Measurements from ENCODE around the gene TBCD. TPM values are rescaled to one million over a fixed set of nuclear protein-coding genes. Genes with fewer than 3 reads are reported as not detected.

Gene TBCD
- total and polyA plus RNA-seq, 2 donors = 140 to 292 TPM

DNA sequence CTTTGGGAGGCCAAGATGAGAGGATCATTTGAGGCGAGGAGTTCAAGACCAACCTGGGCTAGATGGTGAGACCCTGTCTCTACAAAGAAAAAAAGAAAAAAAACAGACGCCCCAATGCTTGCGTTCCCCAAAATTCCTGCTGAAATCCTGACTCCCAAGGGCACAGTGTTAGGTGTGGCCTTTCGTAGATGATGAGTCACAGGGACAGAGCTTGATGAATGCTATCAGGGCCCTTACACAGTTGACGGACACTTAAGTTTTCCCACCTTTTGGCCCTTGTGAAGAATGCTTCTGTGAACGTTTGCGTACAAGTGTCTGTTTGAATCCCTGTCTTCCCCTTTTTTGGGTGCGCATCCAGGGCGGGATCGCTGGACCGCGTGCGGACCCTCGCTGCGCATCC lies 104.5 kb downstream of the TBCD start:
- H3K27ac ChIP-seq (ENCODE audit: low read depth in 1 of 2, low read length in 1 of 2) = no peak overlapping the region

GRCh38 chr17:82858376-82859126 lies 106.7 kb downstream of the TBCD start:
- Histone ChIP-seq H3K4me1 (ENCODE audit: control insufficient read depth in 2 of 2, insufficient read depth in 2 of 2, low read length in 2 of 2) (peaks cover 24 to 49% of the 10 kb centered on the region in 2 donors), H3K9me3 (ENCODE audit: control insufficient read depth in 2 of 2, insufficient read depth in 1 of 2, low read length in 1 of 2) (no peaks in the 10 kb centered on the region), H3K4me3 (ENCODE audit: low read length in 2 of 2) (no peak overlapping the region), H3K36me3 (ENCODE audit: control insufficient read depth in 2 of 2, insufficient read depth in 2 of 2, low read length in 1 of 2) (peaks cover 7 to 9% of the 10 kb centered on the region in 2 donors), H3K27me3 (ENCODE audit: control insufficient read depth in 2 of 2, insufficient read depth in 1 of 2, low read length in 1 of 2) (peaks cover 0 to 5% of the 10 kb centered on the region in 2 donors), H3K27ac (ENCODE audit: low read depth in 1 of 2, low read length in 1 of 2) (peak overlapping the region; percentile 5 to 76)
- no peak for DNase-seq (ENCODE audit: low read depth in 6 of 9, low spot score in 9 of 9)
- WGBS = 89% methylated on average over 28 of the region's 28 CpGs

More for the DNA sequence above, 104.5 kb downstream of the TBCD start:
- WGBS = 92% methylated on average over 15 of the region's 15 CpGs
- no peak for DNase-seq (ENCODE audit: low read depth in 6 of 9, low spot score in 9 of 9)
- H3K4me3 ChIP-seq (ENCODE audit: low read length in 2 of 2) = no peak overlapping the region
- peaks cover 7 to 8% of the 10 kb centered on the region in 2 donors for H3K36me3 ChIP-seq (ENCODE audit: control insufficient read depth in 2 of 2, insufficient read depth in 2 of 2, low read length in 1 of 2)
- H3K9me3 ChIP-seq (ENCODE audit: control insufficient read depth in 2 of 2, insufficient read depth in 1 of 2, low read length in 1 of 2) = no peaks in the 10 kb centered on the region
- peaks cover 13 to 32% of the 10 kb centered on the region in 2 donors for H3K4me1 ChIP-seq (ENCODE audit: control insufficient read depth in 2 of 2, insufficient read depth in 2 of 2, low read length in 2 of 2)
- no peaks in the 10 kb centered on the region for H3K27me3 ChIP-seq (ENCODE audit: control insufficient read depth in 2 of 2, insufficient read depth in 1 of 2, low read length in 1 of 2)

- peak overlapping the region; percentile 5 to 11 for H3K4me3 ChIP-seq (ENCODE audit: low read length in 2 of 2)
- DNase-seq (ENCODE audit: low read depth in 6 of 9, low spot score in 9 of 9) = peak in 2 of 9 donors; percentile 64 to 84
- H3K4me1 ChIP-seq (ENCODE audit: control insufficient read depth in 2 of 2, insufficient read depth in 2 of 2, low read length in 2 of 2) = peaks cover 33 to 61% of the 10 kb centered on the region in 2 donors
- H3K9me3 ChIP-seq (ENCODE audit: control insufficient read depth in 2 of 2, insufficient read depth in 1 of 2, low read length in 1 of 2) = peaks cover 0 to under 1% of the 10 kb centered on the region in 2 donors
- H3K27me3 ChIP-seq (ENCODE audit: control insufficient read depth in 2 of 2, insufficient read depth in 1 of 2, low read length in 1 of 2) = peaks cover 0 to 5% of the 10 kb centered on the region in 2 donors
- peak overlapping the region; percentile 71 to 76 for H3K27ac ChIP-seq (ENCODE audit: low read depth in 1 of 2, low read length in 1 of 2)
- H3K36me3 ChIP-seq (ENCODE audit: control insufficient read depth in 2 of 2, insufficient read depth in 2 of 2, low read length in 1 of 2) = peaks cover 5 to 7% of the 10 kb centered on the region in 2 donors
- 36% methylated on average over 23 of the region's 23 CpGs for WGBS
Observed at GRCh38 chr17:82859431-82860403, 107.9 kb downstream of the TBCD start.

DNA sequence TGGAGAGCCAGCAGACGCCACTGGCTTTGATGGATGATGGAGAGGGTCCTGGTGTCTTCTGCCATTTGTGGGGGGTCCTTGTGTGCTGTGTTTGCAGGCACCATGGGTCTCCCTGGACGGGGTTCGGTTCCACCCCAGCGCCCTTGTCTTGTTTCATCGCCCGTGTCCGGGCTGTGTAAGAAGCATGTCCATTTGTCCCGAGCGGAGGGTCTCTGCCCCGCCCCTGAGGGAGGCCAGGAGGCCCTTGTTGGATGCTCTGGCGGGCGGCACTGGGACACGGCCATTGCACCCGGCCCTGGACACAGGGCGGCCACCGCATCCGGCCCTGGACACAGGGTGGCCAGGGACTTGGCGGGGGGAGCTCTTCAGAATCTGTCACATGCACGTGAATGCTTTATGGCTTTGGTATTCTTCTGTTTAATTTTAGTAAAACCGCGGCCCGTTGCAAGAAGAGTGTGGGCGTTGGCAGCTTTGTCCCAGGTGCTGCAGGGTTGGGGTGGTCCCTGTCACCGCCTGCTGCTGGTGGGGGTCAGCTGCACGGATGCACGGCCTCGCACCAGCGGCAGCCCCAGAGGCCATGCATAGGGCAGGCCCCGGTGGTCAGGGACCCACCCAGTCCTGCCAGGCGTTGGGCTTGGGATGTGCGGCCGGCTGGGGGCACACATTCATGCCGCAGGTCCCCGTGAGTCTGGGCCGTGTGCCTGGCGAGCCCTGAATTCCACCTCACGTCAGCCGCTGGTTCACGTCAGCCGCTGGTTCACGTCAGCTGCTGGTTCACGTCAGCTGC lies 108.9 kb downstream of the TBCD start:
- Histone ChIP-seq H3K36me3 (ENCODE audit: control insufficient read depth in 2 of 2, insufficient read depth in 2 of 2, low read length in 1 of 2) (peaks cover 2 to 3% of the 10 kb centered on the region in 2 donors), H3K4me1 (ENCODE audit: control insufficient read depth in 2 of 2, insufficient read depth in 2 of 2, low read length in 2 of 2) (peaks cover 44 to 72% of the 10 kb centered on the region in 2 donors), H3K27me3 (ENCODE audit: control insufficient read depth in 2 of 2, insufficient read depth in 1 of 2, low read length in 1 of 2) (peaks cover 0 to 5% of the 10 kb centered on the region in 2 donors), H3K4me3 (ENCODE audit: low read length in 2 of 2) (peak overlapping the region in 1 of 2 donors; percentile 11), H3K9me3 (ENCODE audit: control insufficient read depth in 2 of 2, insufficient read depth in 1 of 2, low read length in 1 of 2) (peaks cover 0 to 8% of the 10 kb centered on the region in 2 donors), H3K27ac (ENCODE audit: low read depth in 1 of 2, low read length in 1 of 2) (no peak overlapping the region)
- DNase-seq (ENCODE audit: low read depth in 6 of 9, low spot score in 9 of 9) = no peak
- 89% methylated on average over 42 of the region's 42 CpGs for WGBS

DNA sequence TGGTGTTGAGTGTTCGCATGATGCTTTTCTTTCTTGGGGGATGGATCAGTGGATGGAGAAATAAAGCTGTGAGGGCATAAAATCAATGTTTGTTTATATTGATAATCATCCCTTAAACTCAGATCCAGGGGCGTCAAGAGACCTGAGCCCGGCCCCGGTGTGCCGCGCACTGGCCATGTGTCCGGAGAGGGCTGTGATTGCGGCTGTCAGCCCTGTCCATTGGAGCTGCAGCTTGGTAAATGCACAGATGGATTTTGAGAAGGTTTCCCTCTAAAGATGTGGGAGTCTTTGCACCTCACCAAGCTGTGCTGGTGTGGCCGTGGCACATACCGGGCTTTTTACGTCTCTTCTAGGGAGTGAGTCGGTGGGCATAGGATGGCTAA lies 109.5 kb downstream of the TBCD start:
- WGBS = 97% methylated on average over 12 of the region's 12 CpGs
- Histone ChIP-seq H3K27ac (ENCODE audit: low read depth in 1 of 2, low read length in 1 of 2) (no peak overlapping the region), H3K4me1 (ENCODE audit: control insufficient read depth in 2 of 2, insufficient read depth in 2 of 2, low read length in 2 of 2) (peaks cover 50 to 78% of the 10 kb centered on the region in 2 donors), H3K36me3 (ENCODE audit: control insufficient read depth in 2 of 2, insufficient read depth in 2 of 2, low read length in 1 of 2) (peaks cover 2 to 3% of the 10 kb centered on the region in 2 donors), H3K4me3 (ENCODE audit: low read length in 2 of 2) (no peak overlapping the region), H3K27me3 (ENCODE audit: control insufficient read depth in 2 of 2, insufficient read depth in 1 of 2, low read length in 1 of 2) (peaks cover 0 to 7% of the 10 kb centered on the region in 2 donors), H3K9me3 (ENCODE audit: control insufficient read depth in 2 of 2, insufficient read depth in 1 of 2, low read length in 1 of 2) (peaks cover 0 to 8% of the 10 kb centered on the region in 2 donors)
- DNase-seq (ENCODE audit: low read depth in 6 of 9, low spot score in 9 of 9) = no peak

DNA sequence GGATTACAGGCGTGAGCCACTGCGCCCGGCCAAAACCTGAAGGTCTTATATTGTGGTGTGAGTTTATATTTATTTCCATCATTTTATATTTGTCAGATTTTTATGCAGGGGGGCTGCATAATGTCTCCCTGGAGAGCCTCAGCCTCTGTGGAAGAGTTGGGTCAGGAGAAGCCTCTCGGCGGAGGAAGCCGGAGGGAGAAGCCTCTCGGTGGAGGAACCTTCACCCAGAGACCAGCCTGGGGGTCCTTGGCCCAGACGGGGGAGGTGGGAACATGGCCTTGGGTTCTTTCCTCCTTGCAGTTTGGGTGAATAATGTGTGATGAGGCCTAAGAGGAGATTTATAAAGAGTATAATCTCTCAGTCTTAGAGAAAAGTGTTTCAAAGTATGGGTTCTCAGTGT lies 110.3 kb downstream of the TBCD start:
- WGBS = 99% methylated on average over 8 of the region's 8 CpGs
- Histone ChIP-seq H3K4me1 (ENCODE audit: control insufficient read depth in 2 of 2, insufficient read depth in 2 of 2, low read length in 2 of 2) (peaks cover 54 to 86% of the 10 kb centered on the region in 2 donors), H3K9me3 (ENCODE audit: control insufficient read depth in 2 of 2, insufficient read depth in 1 of 2, low read length in 1 of 2) (peaks cover 0 to 8% of the 10 kb centered on the region in 2 donors), H3K4me3 (ENCODE audit: low read length in 2 of 2) (no peak overlapping the region), H3K27me3 (ENCODE audit: control insufficient read depth in 2 of 2, insufficient read depth in 1 of 2, low read length in 1 of 2) (peaks cover 0 to 9% of the 10 kb centered on the region in 2 donors), H3K36me3 (ENCODE audit: control insufficient read depth in 2 of 2, insufficient read depth in 2 of 2, low read length in 1 of 2) (peaks cover 2 to 3% of the 10 kb centered on the region in 2 donors), H3K27ac (ENCODE audit: low read depth in 1 of 2, low read length in 1 of 2) (no peak overlapping the region)
- DNase-seq (ENCODE audit: low read depth in 6 of 9, low spot score in 9 of 9) = no peak

DNA sequence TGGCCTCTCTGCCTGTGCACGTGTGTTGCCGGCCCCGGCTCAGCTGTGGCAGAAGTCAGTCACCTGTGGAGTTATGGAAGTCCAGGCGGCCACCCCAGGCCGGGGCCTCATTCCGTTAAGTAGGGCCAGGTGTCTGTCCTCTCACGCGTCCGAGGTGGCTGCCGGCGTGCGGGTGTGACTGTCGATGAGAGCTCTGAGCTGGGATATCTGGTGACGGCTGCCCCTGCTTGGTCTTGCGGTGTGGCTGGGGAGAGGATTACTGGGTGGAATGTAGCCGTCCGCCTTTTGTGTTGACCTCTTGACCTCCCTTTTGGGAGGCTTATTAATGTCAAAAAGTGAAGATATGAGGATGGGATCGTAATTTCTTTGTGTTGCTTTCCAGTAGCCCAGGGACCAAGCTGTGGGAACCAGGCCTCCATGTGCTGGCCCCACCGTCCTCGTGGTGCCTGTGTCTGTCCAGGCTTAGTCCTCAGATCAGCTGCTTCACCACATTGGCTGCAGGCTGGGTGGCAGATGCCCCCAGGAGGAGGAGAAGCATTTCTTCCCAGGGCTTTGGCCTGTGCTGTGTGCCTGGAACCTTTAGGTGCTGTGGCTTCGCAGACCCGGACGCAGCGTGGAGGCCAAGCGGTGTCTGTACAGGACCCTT lies 111.0 kb downstream of the TBCD start:
- peaks cover 56 to 92% of the 10 kb centered on the region in 2 donors for H3K4me1 ChIP-seq (ENCODE audit: control insufficient read depth in 2 of 2, insufficient read depth in 2 of 2, low read length in 2 of 2)
- H3K9me3 ChIP-seq (ENCODE audit: control insufficient read depth in 2 of 2, insufficient read depth in 1 of 2, low read length in 1 of 2) = peaks cover 0 to 10% of the 10 kb centered on the region in 2 donors
- H3K4me3 ChIP-seq (ENCODE audit: low read length in 2 of 2) = no peak overlapping the region
- H3K27me3 ChIP-seq (ENCODE audit: control insufficient read depth in 2 of 2, insufficient read depth in 1 of 2, low read length in 1 of 2) = peaks cover 0 to 9% of the 10 kb centered on the region in 2 donors
- H3K36me3 ChIP-seq (ENCODE audit: control insufficient read depth in 2 of 2, insufficient read depth in 2 of 2, low read length in 1 of 2) = peaks cover 2 to 5% of the 10 kb centered on the region in 2 donors
- peak overlapping the region in 1 of 2 donors; percentile 93 for H3K27ac ChIP-seq (ENCODE audit: low read depth in 1 of 2, low read length in 1 of 2)
- WGBS = 95% methylated on average over 25 of the region's 25 CpGs
- DNase-seq (ENCODE audit: low read depth in 6 of 9, low spot score in 9 of 9) = no peak

- DNase-seq (ENCODE audit: low read depth in 6 of 9, low spot score in 9 of 9) = no peak
- Histone ChIP-seq H3K27me3 (ENCODE audit: control insufficient read depth in 2 of 2, insufficient read depth in 1 of 2, low read length in 1 of 2) (peaks cover 0 to 9% of the 10 kb centered on the region in 2 donors), H3K9me3 (ENCODE audit: control insufficient read depth in 2 of 2, insufficient read depth in 1 of 2, low read length in 1 of 2) (peaks cover 0 to 15% of the 10 kb centered on the region in 2 donors), H3K4me1 (ENCODE audit: control insufficient read depth in 2 of 2, insufficient read depth in 2 of 2, low read length in 2 of 2) (peaks cover 58 to 94% of the 10 kb centered on the region in 2 donors), H3K36me3 (ENCODE audit: control insufficient read depth in 2 of 2, insufficient read depth in 2 of 2, low read length in 1 of 2) (peaks cover 2 to 5% of the 10 kb centered on the region in 2 donors), H3K27ac (ENCODE audit: low read depth in 1 of 2, low read length in 1 of 2) (peak overlapping the region; percentile 76 to 93), H3K4me3 (ENCODE audit: low read length in 2 of 2) (no peak overlapping the region)
- 78% methylated on average over 11 of the region's 11 CpGs for WGBS
Observed at GRCh38 chr17:82863383-82863940, 111.6 kb downstream of the TBCD start.
